Measurements from ENCODE around the gene PRELP.

- TF ChIP-seq CTCF (IDR thresholded peaks at IDR 0.05) (no peak), POLR2A (IDR thresholded peaks at IDR 0.05) (no peak)
Measured at GRCh38 chr1:203439131-203439730, 36.4 kb upstream of the PRELP start.
